Measurements from ENCODE around the gene RBFOX2.
"Not testable (repeated sequence)": the region's sequence is repeated elsewhere in the genome, so short reads cannot be mapped to it uniquely, and the experiment has no call there.

RBFOX2 gene

DNA sequence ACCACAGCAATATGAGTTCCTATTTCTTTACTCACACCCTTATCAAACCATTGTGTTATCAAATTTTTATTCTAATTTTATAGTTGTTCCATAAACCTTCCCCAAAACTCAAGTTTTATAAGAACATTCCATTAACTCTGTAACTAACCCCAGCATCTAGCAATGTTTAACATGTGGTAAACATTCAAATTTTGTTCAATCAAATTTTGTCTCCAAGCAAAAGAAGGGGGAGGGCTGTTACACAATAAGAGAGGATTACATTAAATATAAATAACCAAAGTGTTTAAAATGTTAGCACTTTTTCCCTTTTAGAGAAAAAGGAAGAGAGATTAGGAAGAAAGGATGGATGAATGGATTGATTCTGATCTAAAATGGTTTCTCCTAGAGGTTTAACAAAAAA is 20.5 kb downstream of the RBFOX2 start:
- DNase-seq, result no peak

DNA sequence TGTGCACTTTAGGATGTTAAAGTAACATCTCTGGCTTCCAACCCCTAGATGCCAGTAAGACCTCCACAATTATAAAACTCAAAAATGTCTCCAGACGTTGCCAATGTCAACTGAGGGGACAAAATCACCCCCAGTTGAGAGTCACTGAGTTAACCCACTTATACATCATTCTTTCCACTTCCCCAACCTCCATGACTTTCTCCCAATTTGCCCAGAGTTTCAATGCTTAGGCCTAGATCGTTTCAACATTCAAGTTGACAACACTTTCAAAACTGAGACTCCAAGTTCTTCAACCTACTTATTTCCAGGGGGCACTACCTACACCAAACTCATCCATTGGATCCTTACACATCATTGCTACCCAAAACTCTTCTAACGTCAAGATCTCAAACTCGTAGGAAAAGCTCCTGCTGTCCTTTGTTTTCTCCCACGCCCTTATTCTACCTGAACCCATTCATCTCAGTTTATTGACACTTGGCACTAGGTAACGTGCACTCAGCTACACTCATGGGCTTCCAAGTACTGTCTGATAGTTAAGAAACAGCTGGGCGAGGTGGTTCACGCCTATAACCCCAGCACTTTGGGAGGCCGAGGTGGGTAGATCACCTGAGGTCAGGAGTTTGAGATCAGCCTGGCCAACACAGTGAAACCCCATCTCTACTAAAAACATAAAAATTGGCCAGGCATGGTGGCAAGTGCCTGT is 24.5 kb downstream of the RBFOX2 start:
- DNase-seq, result no peak

DNA sequence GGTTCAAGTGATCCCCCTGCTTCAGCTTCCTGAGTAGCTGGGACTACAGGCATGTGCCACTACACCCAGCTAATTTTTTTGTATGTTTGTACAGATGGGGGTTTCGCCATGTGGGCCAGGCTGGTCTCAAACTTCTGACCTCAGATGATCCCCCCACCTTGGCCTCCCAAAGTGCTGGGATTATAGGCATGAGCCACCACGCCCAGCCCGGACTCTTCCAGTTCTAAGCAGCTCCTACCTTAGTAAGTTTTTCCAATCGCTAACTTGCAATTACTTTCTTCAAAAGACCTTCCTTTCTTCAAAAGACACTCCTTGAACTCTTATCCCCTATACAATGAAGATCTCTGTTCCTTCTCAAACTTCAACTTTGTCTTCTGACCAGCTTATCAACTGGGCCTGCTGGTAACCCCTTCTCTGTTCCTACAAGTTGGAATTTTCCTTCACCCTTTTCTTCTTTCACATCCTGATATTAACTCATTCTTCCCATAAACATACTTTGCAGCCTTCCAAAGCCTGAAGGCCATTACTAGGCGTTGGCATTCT is 25.8 kb downstream of the RBFOX2 start:
- DNase-seq, result no peak

DNA sequence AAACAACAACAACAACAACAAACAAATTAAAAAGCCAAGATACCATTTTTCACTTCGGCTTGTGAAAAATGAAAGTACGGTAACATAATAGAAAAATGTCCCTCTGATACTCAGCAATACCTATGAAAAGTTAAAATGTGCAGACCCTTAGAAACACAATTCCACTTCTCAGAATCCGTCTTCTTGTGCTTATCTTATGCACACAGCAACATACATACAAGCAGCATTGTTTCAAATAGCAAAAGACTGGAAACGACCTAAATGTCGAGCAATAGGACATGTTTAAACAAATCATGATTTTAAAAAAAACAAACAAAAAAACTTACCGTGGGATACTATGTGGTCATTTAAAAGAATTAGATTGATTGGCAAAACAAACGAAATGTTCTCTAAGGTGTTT is 26.5 kb downstream of the RBFOX2 start:
- DNase-seq, result no peak

DNA sequence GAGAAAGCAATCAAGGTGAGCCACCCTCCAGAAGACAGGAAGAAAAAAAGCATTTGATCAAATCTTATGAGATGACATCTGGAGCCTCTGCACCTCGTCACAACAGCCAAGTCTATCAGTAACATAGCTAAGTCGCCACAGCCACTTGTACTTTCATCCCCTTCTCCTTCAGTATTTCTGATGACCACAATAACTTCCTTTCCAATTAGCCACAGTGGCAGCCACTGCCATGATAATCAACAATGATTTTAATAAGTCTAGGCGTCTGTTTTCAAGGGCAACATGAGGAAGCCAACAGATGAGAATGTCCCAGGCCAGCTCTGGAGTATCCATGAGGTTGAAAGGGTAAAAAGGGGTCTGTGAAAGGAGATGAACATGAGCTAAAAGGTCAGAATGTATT is 29.9 kb downstream of the RBFOX2 start:
- DNase-seq, result no peak

DNA sequence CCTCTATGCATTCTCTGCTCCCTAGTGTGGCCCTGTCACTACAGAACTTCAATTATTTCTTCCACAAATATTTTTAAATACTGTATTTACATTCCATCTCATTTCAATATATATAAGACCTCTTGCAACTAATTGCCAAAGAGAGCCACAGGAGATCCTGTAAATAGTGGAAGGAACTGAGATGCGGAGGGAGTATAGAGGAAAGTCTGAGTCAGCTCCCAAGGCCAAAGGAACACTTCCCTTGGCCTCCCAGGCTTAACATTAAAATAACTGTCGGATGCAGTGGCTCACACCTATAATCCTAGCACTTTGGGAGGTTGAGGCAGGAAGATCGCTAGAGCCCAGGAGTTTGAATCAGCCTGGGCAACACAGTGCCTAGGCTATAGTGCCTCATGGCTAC is 31.2 kb downstream of the RBFOX2 start:
- DNase-seq, result no peak

DNA sequence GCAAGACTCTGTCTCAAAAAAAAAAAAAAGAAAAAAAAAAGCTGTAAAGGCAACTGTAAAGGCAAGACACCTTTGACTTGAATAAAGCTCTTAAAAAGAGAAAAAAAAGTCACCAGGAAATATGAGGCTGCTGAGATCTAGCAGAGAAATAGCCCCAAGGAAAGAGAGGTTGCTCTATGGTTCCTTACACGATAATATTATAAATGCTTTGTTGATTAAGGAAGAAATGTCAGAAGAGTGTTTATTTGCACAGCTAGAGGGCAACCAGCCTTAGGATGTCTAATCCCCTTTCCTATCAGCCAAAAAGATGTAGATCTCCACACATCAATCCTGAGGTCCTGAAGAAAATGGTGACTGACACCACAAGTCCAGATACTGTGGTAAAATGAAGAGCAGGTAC is 32.0 kb downstream of the RBFOX2 start:
- DNase-seq, result no peak

DNA sequence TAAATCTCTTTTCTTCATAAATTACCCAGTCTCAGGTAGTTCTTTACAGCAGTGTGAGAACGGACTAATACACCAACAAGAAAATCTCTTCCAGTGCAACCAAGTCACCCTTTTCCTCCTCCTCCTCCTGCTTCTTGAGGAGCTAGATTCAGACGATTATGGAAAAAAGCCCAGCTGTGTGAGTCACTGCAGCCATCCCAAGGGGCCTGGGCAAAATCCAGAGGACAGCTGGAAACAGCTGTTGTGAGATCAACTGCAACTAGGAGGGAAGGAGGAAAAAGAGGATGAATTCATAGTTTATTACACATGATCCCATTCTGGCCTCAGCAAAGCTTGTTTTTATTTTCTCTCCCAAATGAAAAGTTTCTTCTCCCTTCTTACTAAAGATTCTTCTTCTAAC is 32.9 kb downstream of the RBFOX2 start:
- no peak for DNase-seq

DNA sequence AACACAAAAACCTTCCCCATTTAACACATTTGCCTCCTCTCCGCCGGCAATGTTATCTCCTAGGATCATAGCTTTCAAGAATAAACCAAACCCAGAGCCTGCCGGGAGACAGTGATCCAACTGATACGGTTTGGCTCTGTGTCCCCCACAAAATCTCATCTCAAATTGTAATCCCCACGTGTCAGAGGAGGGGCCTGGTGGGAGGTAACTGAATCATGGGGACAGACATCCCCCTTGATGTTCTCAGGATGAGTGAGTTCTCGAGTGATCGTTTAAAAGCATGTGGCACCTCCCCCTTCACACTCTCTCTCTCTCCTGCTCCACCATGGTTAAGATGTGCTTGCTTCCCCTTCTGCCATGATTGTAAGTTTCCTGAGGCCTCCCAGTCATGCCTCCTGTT is 33.3 kb downstream of the RBFOX2 start:
- DNase-seq, result no peak

DNA sequence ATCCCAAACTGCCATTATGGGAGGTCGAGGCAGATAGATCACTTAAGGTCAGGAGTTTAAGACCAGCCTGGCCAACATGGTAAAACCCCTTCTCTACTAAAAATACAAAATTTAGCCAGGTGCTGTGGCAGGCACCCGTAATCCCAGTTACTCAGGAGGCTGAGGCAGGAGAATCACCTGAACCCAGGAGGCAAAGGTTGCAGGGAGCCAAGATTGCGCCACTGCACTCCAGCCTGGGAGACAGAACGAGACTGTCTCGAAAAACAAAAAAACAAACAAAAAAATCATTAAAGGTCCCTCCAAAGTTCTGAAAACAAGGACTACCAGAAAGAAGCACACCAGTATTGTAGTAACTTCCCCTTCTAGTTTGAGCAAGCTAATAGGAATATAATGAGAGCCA is 34.9 kb downstream of the RBFOX2 start:
- not testable (repeated sequence) for DNase-seq

DNA sequence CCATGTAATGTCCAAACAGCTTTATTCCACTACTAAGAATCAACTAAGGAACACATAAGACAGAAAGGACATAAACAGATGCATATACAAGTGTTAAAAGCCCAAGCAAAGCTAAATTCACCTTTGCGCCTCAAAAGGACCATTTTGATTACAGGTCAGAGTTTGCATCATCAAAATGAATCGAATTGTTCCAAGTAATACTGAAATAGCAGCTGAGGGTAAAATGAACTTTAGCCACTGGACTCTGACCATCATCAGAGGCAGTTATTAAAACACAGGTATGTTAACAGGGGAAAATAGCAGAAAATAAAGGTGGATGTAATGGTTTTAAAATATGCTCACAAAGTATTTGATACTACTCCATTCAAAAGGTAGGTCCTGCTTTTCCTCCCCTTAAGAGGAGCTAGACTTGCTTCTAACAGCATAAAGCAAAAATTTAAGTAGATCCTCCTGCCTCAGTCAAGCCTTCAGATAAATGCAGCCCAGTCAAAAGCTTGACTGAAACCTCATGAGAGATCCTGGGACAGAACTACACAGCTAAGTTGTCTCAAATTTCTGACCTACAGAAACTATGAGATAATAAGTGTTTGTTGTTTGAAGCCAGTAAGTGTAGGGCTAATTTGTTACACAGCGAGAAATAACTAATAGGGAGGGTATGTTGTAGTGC is 35.4 kb downstream of the RBFOX2 start:
- DNase-seq, result no peak

DNA sequence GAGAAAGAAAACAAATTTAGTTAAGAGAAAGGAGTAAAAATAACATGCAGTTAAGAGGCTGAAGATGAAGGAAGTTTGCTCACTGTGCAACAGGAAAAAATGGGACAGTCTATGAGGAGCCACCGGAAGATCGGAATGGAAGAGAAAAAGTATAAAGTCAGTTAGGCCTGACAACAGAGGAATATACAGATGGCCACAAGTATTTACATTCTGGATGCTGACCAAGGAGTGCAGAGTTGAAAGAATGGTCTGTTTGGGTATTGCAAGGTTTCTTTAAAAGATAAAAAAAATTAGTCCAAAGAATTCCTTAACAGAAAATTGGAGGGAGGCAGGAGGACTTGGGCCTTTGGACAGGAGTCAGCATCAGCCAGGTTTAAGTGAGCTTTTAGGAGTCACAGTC is 37.5 kb downstream of the RBFOX2 start:
- no peak for DNase-seq

DNA sequence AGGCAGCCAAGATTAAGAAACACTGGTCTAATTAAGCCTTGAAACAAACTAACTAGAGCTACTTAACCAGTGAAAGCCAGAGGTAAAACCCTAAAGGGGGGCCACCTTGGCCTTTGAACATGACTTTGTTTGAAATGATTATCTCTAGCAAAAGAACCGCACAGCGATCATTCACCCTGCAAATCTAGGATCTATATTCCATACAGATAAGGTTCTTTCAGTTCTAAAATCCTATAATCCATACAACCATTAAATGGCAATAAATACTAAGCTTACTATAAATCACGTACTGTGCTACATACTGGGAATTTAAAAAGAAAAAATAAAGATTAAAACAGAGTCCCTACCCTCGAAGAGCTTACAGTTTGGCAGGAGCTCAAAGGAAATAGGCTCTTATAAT is 40.6 kb downstream of the RBFOX2 start:
- DNase-seq, result no peak

DNA sequence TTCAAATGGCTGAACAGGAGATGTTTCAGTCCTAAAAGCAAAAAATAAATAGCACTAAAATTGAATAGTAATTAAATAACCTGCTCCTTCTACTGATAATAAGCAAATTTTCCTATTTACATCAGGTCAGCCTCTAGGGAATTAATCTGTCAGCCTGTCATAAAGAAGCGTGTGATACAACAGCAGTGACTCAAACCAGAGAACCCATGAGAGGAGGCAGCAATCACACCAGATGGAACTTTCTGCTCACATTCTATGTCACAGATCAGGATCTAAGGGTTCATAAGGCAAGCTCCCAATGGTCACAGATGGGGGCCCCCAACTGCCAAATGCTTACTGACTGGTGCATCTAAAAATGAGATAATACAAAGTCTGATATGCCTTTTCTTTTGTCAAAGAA is 41.1 kb downstream of the RBFOX2 start:
- DNase-seq, result no peak

DNA sequence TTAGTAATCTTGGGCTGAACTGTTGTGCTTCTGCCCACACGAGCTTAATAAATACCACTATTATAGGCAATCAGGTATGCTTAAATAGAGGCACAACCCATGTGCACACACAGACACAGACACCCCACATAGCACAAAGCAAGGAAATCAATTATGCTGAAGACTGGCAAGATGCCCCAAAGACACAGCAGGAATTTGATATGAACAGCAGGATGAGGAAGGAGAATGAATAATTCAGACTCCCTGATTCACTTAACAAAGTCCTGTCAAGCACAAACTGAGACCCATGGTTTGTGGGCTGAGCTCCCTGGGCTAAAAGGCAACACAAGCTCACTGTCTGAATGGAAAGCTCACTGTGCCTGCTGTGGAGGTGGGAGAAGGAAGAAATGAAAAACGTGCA is 42.5 kb downstream of the RBFOX2 start:
- no peak for DNase-seq

DNA sequence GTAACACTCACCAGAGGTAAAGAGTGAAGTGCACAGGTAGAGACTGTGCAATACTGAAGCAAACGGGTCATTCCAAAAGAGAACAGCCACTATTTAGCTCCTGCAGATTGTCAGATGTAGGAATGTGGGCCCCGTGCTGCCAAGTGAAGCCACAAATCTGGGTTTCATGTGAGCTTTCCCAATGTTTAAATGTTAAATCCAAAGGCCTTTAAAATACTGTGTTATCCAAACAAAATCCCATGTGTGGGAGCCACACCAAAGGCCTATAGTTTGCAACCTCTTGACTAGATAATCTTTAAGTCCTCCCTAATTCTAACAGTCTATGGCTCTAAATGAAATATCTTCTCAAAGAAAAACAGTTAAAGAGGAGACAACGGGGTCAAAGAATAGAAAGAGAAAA is 43.3 kb downstream of the RBFOX2 start:
- DNase-seq, result no peak

DNA sequence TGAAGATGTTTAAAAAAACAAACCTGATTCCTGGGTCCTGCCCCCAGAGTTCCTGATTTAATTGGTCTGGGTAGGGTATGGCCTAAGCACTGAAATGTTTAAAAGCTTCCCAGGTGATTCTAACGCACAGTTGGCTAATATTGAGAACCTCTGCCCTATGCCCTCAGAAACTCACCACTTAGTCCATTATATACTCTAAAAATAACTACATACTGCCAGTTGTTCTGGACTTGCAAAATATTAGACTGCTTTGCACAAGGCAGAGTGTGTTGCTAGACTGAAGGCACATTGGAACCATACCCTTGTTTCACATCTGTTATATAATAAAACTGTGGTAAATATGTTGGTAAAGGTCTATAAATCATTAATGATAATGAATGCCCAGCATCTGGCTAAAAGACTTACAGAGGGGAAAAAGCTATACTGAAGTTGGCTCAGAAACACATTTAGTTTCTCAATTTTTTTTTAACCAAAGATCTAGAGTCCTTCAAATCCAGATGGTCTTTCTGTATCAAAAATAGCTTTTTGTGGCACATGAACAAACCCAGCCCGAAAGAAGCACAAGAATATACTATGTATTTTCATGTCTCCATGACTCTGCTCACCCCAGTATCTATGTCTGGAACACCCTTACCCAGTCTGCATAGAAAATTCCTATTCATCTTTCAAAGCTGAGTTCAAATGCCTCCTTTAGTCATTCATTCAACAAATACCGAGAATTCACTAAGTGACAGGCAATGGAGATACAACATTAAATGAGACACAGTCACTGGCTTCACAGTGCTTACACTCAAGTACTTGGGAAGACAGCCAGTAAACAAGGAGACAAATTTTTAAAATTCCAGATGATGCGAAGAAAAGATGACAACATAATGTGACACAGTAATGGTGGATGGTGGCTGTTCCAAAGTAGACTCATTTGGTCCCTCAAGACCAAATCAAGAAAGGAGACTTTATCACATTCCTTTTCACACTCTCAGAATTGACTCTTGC is 44.1 kb downstream of the RBFOX2 start:
- DNase-seq, result no peak

DNA sequence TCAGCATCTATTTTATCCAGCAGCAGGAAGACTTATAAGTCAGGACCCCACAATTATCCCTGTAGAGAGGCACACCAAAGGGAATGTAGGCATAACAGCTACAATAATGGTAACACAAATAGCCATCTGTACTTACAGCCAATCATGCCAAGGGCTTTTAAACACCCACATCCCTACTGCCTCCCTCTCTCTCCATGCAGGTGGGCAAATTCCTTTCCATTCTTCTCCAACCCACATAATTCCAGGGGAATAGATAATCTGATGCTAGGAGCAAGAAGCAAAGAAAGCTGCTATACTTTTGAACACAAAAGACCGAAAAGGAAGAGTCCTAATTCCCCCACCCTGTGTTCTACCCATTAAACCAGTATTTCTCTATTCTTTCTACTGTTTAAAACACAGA is 46.7 kb downstream of the RBFOX2 start:
- DNase-seq, result no peak

DNA sequence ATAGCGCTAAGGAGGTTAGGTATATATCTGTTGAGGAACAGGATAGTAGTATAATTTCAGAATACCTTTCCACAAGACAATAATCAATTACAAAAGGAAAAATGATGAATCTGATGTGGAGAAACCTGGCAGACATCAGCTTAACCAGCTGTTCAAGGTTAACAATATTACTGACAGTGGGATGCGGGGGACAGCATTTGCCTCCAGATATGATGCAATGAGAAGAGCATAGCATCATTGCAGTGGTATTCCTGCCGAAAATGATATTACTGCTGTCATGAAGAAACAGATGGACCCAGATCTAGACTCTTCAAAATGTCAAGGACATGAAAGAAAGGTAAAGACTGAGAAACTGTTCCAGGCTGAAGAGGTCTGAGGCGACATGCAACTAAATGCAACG is 49.7 kb downstream of the RBFOX2 start:
- no peak for DNase-seq

DNA sequence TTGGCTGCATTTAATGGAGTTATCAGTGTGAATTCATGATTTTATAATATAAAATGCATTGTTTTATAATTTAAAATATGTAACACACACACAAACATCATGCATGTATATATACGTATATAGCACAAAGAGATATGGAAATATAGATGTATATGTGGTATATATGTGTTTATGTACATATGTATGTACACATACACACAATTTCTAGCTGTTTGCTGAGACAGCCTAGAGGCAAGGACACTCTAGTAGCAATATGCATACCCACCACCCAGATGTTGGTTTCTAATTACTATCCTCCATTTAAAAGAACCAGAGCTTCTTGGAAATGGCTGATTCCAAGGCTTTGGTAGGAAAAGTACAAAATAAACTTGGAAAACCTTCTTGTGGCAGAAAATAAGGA is 50.4 kb downstream of the RBFOX2 start:
- no peak for DNase-seq

DNA sequence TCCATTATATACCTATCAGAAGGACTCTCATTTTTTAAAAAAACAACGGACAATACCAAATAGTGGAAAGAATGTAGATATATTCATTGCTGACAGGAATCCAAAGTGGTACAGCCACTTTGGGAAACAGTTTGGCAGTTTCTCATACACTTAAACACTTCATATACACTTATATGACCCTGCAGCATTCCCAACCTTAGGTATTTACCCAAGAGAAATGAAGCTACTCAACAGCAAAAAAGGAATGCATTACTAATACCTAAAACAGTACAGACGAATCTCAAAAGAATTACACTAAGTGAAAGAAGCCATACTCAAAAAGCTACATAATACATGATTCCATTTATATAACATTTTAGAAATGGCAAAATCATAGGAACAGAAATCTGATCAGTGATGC is 51.5 kb downstream of the RBFOX2 start:
- DNase-seq, result no peak

DNA sequence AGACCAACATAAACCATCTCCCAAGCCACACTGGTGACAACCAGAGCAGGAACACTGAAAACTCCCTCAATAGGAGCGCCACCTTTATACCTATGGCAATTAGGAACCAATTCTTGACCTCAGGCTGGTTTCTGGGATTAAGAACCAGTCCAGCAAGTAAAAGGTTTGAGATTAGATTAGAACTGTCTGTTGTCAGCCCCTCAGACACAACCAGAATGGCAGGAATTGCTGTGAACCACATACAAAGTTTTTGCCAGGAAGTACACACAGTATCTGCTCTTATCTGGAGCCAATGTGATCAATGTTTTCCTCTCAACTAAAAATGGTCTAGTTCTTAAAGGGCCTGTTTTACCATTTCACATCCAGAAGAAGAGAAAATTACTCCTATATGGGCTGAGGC is 55.2 kb downstream of the RBFOX2 start:
- no peak for DNase-seq

DNA sequence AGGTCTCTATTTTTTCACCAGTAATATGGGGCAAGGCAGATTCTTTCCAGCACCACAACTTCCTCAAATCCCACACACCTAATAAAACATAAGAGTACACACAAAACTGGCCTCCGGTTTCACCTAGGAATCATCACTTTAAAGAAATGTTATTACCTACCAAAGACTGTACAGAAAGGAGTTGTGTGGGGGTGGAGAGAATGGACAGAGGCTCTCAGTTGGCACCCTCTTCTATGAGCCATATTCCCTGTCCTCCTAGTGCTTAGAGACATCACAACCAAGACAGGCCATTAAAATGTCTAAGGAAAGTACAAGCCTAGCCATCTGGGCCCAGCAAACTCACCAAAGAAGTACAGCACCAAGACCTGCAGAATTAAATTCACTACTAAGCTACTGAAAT is 56.1 kb downstream of the RBFOX2 start:
- no peak for DNase-seq

Measured in CD4-positive, alpha-beta T cell treated with Interferon gamma for 1 hour (primary cell).